GM12874 (cell line): Measurements from ENCODE around the gene GYG2.

Experiments
- TF ChIP-seq, protein P1 (sequence below): IDR thresholded peaks from 2 replicates; pipeline ENCODE4 v1.5.1; 2011; ENCODE audit warnings: low read depth, mild to moderate bottlenecking, control low read depth, low read length, moderate library complexity; ENCODE audit not compliant: insufficient read depth

GYG2 gene

DNA sequence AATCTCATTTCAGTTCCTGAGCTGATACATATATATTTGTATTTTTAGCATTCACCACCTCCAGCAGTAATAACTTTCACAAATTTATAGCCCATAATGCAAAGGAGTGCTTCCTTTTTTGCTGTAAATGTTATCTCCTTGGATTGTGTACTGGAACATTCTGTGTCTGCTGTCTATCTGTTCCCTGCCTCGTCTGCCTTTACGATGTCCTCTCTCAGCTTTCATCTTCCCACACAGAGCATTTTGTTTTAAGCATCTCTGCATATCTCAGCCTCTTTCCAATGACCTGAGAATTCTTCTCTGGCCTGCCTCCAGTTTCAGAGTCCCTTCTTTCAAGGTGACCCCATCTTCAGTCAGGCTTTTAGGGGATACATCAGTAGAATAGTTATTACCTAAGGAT is 43.1 kb downstream of the GYG2 start:
- TF ChIP-seq, protein P1, sequence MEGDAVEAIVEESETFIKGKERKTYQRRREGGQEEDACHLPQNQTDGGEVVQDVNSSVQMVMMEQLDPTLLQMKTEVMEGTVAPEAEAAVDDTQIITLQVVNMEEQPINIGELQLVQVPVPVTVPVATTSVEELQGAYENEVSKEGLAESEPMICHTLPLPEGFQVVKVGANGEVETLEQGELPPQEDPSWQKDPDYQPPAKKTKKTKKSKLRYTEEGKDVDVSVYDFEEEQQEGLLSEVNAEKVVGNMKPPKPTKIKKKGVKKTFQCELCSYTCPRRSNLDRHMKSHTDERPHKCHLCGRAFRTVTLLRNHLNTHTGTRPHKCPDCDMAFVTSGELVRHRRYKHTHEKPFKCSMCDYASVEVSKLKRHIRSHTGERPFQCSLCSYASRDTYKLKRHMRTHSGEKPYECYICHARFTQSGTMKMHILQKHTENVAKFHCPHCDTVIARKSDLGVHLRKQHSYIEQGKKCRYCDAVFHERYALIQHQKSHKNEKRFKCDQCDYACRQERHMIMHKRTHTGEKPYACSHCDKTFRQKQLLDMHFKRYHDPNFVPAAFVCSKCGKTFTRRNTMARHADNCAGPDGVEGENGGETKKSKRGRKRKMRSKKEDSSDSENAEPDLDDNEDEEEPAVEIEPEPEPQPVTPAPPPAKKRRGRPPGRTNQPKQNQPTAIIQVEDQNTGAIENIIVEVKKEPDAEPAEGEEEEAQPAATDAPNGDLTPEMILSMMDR, result no peak

DNA sequence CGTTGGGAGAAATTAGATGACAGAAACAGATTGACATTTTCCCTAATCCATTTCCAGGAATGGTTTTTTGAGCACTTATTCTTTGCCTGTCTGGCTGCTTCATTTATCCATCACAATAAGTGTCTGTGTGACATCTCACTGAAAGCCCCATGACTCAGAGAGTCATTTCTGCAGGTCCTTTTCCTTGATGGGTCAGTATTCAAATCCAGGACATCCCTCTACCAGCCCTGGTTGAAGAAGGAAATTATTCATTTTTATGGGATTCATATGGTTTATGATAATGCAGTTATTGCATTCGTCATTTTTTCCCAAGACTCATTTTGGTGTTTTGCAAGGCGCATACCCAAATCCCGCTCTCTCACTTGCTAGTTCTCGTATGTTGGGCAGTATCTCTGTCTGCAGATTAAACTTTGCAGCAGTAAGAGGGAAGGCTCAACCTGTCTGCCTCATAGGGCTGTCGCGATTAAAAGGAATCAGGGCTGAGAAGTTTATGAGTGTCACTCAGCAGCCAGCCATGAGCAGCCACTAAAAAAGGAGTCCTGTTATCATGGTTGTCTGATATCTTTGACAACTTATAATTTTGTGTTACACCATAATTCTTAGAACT is 44.0 kb downstream of the GYG2 start:
- TF ChIP-seq, protein P1, result no peak

DNA sequence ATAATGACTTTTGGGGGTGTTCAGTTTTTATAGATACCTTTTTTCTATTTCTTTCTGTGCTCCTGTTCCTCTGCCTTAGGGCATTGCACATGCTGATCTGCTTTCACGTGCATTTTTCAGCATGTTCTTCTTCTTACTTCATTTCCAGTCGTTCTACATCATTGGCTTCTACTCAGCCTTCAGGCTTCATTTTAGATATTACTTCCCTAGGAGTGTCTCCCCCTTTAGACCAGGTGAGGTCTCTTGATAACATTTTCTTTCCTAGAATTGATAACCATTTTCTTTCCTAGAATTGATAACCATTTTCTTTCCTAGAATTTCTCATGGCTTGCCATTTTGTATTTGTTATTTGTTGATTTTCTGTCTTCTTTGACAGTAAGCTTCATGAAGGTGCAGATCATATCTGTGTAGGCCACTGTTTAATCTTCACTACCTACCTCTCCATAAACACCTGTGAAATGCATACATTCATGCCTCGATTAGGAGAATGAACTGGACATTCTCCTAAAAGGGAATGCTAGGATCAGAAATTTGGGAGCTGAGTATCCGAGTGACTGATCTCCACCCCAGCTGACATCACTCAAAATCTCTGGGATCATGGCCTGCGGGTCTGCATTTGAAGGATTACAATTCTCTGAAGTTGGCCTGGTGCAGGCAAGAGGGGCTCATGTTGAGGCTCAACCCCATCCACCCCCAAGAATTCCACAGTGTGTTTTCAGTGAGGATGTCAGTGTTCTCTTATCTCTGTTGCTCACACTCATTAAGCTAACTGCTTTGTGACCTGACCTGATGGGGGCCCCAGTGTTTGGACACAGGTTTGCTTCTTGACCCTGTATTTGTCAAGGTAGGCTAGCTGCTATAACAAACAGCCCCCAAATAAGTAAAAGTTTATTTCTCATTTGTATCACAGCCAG is 45.7 kb downstream of the GYG2 start:
- TF ChIP-seq, protein P1, result no peak

DNA sequence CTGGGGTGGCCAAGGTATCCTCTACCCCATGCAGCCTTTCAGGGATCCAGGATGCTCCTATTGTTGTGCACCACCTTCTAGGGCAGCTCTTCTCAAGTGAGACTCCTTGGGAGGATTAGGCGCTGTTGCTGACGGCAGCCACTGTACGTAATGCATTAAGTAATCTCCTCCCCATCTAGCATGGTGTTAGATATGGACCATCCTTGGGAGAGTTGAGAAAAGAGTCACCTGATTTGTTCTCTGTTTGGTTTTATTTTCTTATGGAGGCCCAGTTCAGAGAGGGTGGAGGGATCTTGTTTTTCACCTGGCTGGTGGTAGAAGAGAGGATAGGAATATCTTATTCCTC is 46.4 kb downstream of the GYG2 start:
- TF ChIP-seq, protein P1, result no peak

DNA sequence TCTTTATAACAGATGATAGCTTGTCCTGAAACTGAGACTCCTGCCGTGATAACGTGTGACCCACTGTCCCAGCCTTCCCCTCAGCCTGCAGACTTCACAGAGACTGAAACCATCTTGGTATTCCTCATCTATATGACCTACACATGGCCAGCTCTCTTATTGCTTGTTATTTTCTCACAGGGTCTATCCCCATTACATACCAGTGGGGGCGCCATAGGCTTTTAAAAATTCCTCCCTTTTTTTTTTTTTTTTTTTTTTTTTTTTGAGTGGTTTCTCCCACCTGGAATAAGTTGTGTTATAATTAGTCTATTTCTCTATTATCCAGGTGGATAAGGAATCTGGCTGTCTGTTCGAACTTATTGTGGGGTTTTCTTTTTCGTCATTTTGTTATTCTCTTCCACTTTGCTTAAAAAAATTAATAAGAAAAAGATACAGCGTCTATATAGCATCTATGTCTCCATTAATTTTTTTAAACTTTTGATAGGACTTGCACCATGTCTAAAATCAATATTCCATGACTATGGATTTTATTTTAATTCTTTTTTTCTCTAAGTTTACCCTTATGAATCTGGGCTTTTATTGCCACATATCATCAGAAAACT is 47.2 kb downstream of the GYG2 start:
- TF ChIP-seq, protein P1, result no peak

DNA sequence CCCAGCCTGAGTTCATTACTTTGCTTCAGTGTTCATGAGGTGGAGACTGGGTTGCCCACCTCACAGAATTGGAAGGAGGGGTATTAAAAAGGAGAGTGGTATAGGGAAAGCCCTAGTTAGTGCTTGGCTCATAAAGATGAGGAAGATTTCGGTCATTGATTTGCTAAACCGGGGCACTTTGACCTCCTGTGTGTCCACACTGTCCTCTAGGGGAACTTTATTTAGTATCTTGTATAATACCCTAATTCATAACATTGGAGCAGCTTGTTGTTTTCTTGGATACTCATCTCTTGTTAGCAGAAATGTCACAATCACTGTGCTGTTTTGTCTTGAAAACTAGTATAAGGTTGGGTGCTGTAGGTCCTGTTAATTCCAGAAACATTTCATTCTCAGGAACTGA is 49.8 kb downstream of the GYG2 start:
- TF ChIP-seq, protein P1, result no peak

DNA sequence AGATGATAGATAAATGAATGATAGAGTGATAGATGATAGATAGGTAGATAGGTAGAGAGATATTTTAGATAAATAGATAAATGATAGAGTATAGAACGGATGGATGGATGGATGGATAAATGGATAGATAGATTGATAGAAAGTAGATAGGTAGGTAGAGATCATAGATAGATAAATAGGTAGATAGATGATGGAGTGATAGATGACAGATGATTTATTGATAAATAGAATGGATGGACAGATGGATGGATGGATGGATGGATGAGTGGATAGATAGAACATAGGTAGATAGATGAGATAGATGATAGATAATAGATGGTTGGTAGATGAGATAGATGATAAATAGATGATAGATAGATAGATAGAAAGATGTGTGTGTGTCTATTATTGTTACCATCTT is 50.9 kb downstream of the GYG2 start:
- TF ChIP-seq, protein P1, result no peak
